WTC11 (cell line): ENCODE data around the gene CYBA. TPM values are rescaled to one million over a fixed set of nuclear protein-coding genes. Genes with fewer than 3 reads are reported as not detected.

Experiments used
- ATAC-seq: fragments of 200-7000 bp; cut with Tn5 transposase; 2 replicates; pipeline ENCODE4 v1.10.0; 2021; ENCODE audit warnings: mild to moderate bottlenecking, moderate library complexity
- CTCF ChIA-PET: fragments of 300-600 bp; sonication (Branson Sonifier 250); formaldehyde crosslinking; loops from one replicate; lab custom pipeline; 2021; ENCODE audit warnings: antibody characterized with exemption; lab: Charles Lee
- POLR2A ChIA-PET: fragments of 350-600 bp; sonication (Branson Sonifier 250); formaldehyde crosslinking; loops from one replicate; lab custom pipeline; 2021; ENCODE audit warnings: antibody characterized with exemption; lab: Charles Lee
- DNase-seq: peaks from one replicate; pipeline ENCODE4 v3.0.0; 2021; ENCODE audit warnings: low spot score
- H3K27ac Mint-ChIP-seq: 2 replicates; pipeline ENCODE4 v1.8.0; 2021; ENCODE audit warnings: mixed read lengths
- H3K27me3 Mint-ChIP-seq: 2 replicates; pipeline ENCODE4 v1.8.0; 2021; ENCODE audit warnings: low read depth, mild to moderate bottlenecking, moderate library complexity, mixed read lengths
- H3K36me3 Mint-ChIP-seq: 2 replicates; pipeline ENCODE4 v1.8.0; 2021; ENCODE audit warnings: mixed read lengths
- H3K4me1 Mint-ChIP-seq: 2 replicates; pipeline ENCODE4 v1.8.0; 2022; ENCODE audit warnings: mixed read lengths
- H3K4me3 Mint-ChIP-seq: 2 replicates; pipeline ENCODE4 v1.8.0; 2021; ENCODE audit warnings: mild to moderate bottlenecking, moderate library complexity, mixed read lengths
- H3K9me3 Mint-ChIP-seq: 2 replicates; pipeline ENCODE4 v1.8.0; 2021; ENCODE audit warnings: mixed read lengths
- CREB1 ChIP-seq: sonication (generic); formaldehyde crosslinking; IDR thresholded peaks from 2 replicates; pipeline ENCODE4 v1.8.0; 2023; ENCODE audit warnings: mild to moderate bottlenecking, missing genetic modification reagents
- ETV6 ChIP-seq: sonication (generic); formaldehyde crosslinking; IDR thresholded peaks from 2 replicates; pipeline ENCODE4 v1.8.1; 2022; ENCODE audit warnings: mild to moderate bottlenecking, missing genetic modification reagents
- FOXJ3 ChIP-seq: sonication (generic); formaldehyde crosslinking; IDR thresholded peaks from 2 replicates; pipeline ENCODE4 v1.9.0; 2021; ENCODE audit warnings: missing genetic modification reagents, mild to moderate bottlenecking, borderline replicate concordance
- GTF2I ChIP-seq: fragments of 250-450 bp; sonication (Bioruptor Pico); conservative IDR thresholded peaks from 2 replicates; pipeline ENCODE4 v1.4.0; 2021; ENCODE audit warnings: mild to moderate bottlenecking
- JUN ChIP-seq: sonication (generic); formaldehyde crosslinking; IDR thresholded peaks from 2 replicates; pipeline ENCODE4 v1.8.0; 2023; ENCODE audit warnings: mild to moderate bottlenecking, missing genetic modification reagents
- KAT7 ChIP-seq: sonication (generic); formaldehyde crosslinking; IDR thresholded peaks from 2 replicates; pipeline ENCODE4 v1.8.1; 2023; ENCODE audit warnings: missing genetic modification reagents, mild to moderate bottlenecking, borderline replicate concordance
- NFE2L1 ChIP-seq: sonication (generic); formaldehyde crosslinking; IDR thresholded peaks from 2 replicates; pipeline ENCODE4 v1.8.1; 2023; ENCODE audit warnings: missing genetic modification reagents
- NR2C2 ChIP-seq: sonication (generic); formaldehyde crosslinking; IDR thresholded peaks from 2 replicates; pipeline ENCODE4 v1.8.0; 2022; ENCODE audit warnings: mild to moderate bottlenecking, missing genetic modification reagents
- NR3C1 ChIP-seq: sonication (generic); formaldehyde crosslinking; conservative IDR thresholded peaks from 2 replicates; pipeline ENCODE4 v1.8.1; 2023; ENCODE audit warnings: low read depth, mild to moderate bottlenecking, missing genetic modification reagents
- SP1 ChIP-seq: sonication (generic); formaldehyde crosslinking; conservative IDR thresholded peaks from 2 replicates; pipeline ENCODE4 v1.8.1; 2022; ENCODE audit warnings: missing genetic modification reagents
- TEAD4 ChIP-seq: sonication (generic); formaldehyde crosslinking; IDR thresholded peaks from 2 replicates; pipeline ENCODE4 v1.8.0; 2022; ENCODE audit warnings: mild to moderate bottlenecking, missing genetic modification reagents
- ZNF138 ChIP-seq: sonication (generic); formaldehyde crosslinking; conservative IDR thresholded peaks from 2 replicates; pipeline ENCODE4 v1.8.1; 2022; ENCODE audit warnings: mild to moderate bottlenecking, moderate library complexity, missing genetic modification reagents
- ZNF263 ChIP-seq: sonication (generic); formaldehyde crosslinking; IDR thresholded peaks from 2 replicates; pipeline ENCODE4 v1.8.1; 2022; ENCODE audit warnings: low read depth, mild to moderate bottlenecking, moderate library complexity, missing genetic modification reagents
- ZNF512 ChIP-seq: sonication (generic); formaldehyde crosslinking; IDR thresholded peaks from 2 replicates; pipeline ENCODE4 v1.8.1; 2022; ENCODE audit warnings: missing genetic modification reagents, borderline replicate concordance
- ZSCAN18 ChIP-seq: fragments of 250-450 bp; sonication (Bioruptor Pico); IDR thresholded peaks from 2 replicates; pipeline ENCODE4 v2.1.2; 2022; ENCODE audit warnings: mild to moderate bottlenecking, moderate library complexity
- total RNA-seq: library from RNA; stranded (reverse); gene quantifications from 3 replicates; pipeline ENCODE4 v1.2.3, GENCODE V29; 2021
- TF ChIP-seq, protein P1 (sequence below): sonication (generic); formaldehyde crosslinking; IDR thresholded peaks from 2 replicates; pipeline ENCODE4 v1.8.1; 2023; ENCODE audit warnings: mild to moderate bottlenecking, missing genetic modification reagents
- TF ChIP-seq, protein P2 (sequence below): sonication (generic); formaldehyde crosslinking; IDR thresholded peaks from 2 replicates; pipeline ENCODE4 v1.8.0; 2022; ENCODE audit warnings: mild to moderate bottlenecking, missing genetic modification reagents
- TF ChIP-seq, protein P3 (sequence below): sonication (generic); formaldehyde crosslinking; IDR thresholded peaks from 2 replicates; pipeline ENCODE4 v1.8.1; 2022; ENCODE audit warnings: mild to moderate bottlenecking, moderate library complexity, missing genetic modification reagents
- TF ChIP-seq, protein P4 (sequence below): fragments of 250-450 bp; sonication (Bioruptor Pico); IDR thresholded peaks from 2 replicates; pipeline ENCODE4 v1.9.0; 2021; ENCODE audit warnings: mild to moderate bottlenecking, borderline replicate concordance

Gene CYBA
- total RNA-seq, 1 experiment from 2014 or later = 169 TPM

DNA sequence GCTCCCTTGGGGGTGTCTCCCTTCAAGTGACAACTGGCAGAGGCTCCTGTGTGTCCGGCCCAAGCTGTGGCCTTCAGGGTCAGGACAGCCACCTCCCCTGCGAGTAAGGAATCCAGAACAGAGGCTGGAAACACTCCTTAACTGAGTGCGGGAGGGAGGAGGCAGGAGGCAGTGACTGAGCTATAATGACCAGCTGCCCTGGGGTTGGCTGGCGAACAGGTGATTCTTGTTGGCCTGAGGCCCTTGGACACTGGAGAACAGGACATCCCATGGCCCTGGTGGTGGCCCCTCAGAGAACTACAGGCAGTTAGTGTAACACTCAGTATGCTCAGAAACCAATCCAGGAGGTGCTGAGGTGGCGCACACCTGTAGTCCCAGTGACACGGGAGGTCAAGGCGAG, 44.9 kb upstream of the CYBA start:
- Mint-ChIP-seq H3K36me3 (peaks cover 3% of the 10 kb centered on the region; the same call in 1 of the 2 replicates), H3K9me3 (no peaks in the 10 kb centered on the region), H3K4me1 (no peaks in the 10 kb centered on the region), H3K27me3 (no peaks in the 10 kb centered on the region), H3K4me3 (no peak overlapping the region), H3K27ac (no peak overlapping the region)
- ATAC-seq (no peak), DNase-seq (no peak)
- POLR2A ChIA-PET = no interaction called here
- CTCF ChIA-PET = interaction anchor here (0.6 kb wide), 1 partner anchor 77 kb away, joined by 4 read pairs; no protein-coding TSS in a partner anchor
- TF ChIP-seq, protein P1, sequence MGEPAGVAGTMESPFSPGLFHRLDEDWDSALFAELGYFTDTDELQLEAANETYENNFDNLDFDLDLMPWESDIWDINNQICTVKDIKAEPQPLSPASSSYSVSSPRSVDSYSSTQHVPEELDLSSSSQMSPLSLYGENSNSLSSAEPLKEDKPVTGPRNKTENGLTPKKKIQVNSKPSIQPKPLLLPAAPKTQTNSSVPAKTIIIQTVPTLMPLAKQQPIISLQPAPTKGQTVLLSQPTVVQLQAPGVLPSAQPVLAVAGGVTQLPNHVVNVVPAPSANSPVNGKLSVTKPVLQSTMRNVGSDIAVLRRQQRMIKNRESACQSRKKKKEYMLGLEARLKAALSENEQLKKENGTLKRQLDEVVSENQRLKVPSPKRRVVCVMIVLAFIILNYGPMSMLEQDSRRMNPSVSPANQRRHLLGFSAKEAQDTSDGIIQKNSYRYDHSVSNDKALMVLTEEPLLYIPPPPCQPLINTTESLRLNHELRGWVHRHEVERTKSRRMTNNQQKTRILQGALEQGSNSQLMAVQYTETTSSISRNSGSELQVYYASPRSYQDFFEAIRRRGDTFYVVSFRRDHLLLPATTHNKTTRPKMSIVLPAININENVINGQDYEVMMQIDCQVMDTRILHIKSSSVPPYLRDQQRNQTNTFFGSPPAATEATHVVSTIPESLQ (CRISPR knock-in tag) = no peak
- no peak for TF ChIP-seq ETV6 (CRISPR knock-in tag)
- TF ChIP-seq FOXJ3 (CRISPR knock-in tag) = no peak
- no peak for TF ChIP-seq NFE2L1 (CRISPR knock-in tag)
- no peak for TF ChIP-seq GTF2I (CRISPR knock-in tag)
- no peak for TF ChIP-seq NR2C2 (CRISPR knock-in tag)
- no peak for TF ChIP-seq SP1 (CRISPR knock-in tag)
- TF ChIP-seq, protein P2, sequence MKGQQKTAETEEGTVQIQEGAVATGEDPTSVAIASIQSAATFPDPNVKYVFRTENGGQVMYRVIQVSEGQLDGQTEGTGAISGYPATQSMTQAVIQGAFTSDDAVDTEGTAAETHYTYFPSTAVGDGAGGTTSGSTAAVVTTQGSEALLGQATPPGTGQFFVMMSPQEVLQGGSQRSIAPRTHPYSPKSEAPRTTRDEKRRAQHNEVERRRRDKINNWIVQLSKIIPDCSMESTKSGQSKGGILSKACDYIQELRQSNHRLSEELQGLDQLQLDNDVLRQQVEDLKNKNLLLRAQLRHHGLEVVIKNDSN = no peak
- no peak for TF ChIP-seq CREB1 (CRISPR knock-in tag)
- TF ChIP-seq, protein P3, sequence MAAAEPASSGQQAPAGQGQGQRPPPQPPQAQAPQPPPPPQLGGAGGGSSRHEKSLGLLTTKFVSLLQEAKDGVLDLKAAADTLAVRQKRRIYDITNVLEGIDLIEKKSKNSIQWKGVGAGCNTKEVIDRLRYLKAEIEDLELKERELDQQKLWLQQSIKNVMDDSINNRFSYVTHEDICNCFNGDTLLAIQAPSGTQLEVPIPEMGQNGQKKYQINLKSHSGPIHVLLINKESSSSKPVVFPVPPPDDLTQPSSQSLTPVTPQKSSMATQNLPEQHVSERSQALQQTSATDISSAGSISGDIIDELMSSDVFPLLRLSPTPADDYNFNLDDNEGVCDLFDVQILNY = no peak
- no peak for TF ChIP-seq ZNF138 (CRISPR knock-in tag)
- TF ChIP-seq, protein P4, sequence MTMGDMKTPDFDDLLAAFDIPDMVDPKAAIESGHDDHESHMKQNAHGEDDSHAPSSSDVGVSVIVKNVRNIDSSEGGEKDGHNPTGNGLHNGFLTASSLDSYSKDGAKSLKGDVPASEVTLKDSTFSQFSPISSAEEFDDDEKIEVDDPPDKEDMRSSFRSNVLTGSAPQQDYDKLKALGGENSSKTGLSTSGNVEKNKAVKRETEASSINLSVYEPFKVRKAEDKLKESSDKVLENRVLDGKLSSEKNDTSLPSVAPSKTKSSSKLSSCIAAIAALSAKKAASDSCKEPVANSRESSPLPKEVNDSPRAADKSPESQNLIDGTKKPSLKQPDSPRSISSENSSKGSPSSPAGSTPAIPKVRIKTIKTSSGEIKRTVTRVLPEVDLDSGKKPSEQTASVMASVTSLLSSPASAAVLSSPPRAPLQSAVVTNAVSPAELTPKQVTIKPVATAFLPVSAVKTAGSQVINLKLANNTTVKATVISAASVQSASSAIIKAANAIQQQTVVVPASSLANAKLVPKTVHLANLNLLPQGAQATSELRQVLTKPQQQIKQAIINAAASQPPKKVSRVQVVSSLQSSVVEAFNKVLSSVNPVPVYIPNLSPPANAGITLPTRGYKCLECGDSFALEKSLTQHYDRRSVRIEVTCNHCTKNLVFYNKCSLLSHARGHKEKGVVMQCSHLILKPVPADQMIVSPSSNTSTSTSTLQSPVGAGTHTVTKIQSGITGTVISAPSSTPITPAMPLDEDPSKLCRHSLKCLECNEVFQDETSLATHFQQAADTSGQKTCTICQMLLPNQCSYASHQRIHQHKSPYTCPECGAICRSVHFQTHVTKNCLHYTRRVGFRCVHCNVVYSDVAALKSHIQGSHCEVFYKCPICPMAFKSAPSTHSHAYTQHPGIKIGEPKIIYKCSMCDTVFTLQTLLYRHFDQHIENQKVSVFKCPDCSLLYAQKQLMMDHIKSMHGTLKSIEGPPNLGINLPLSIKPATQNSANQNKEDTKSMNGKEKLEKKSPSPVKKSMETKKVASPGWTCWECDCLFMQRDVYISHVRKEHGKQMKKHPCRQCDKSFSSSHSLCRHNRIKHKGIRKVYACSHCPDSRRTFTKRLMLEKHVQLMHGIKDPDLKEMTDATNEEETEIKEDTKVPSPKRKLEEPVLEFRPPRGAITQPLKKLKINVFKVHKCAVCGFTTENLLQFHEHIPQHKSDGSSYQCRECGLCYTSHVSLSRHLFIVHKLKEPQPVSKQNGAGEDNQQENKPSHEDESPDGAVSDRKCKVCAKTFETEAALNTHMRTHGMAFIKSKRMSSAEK (CRISPR knock-in tag) = no peak

- H3K36me3 Mint-ChIP-seq = peaks cover 3% of the 10 kb centered on the region; the same call in 1 of the 2 replicates
- no peak overlapping the region for H3K27ac Mint-ChIP-seq
- POLR2A ChIA-PET = no interaction called here
- no peaks in the 10 kb centered on the region for H3K9me3 Mint-ChIP-seq
- no peaks in the 10 kb centered on the region for H3K27me3 Mint-ChIP-seq
- DNase-seq = no peak
- CTCF ChIA-PET = no interaction called here
- H3K4me1 Mint-ChIP-seq = no peaks in the 10 kb centered on the region
- no peak for ATAC-seq
- H3K4me3 Mint-ChIP-seq = no peak overlapping the region
- TF ChIP-seq ZSCAN18 (CRISPR knock-in tag) (no peak), JUN (CRISPR knock-in tag) (no peak), TEAD4 (no peak), NR3C1 (no peak), ZNF263 (CRISPR knock-in tag) (no peak), KAT7 (CRISPR knock-in tag) (no peak), FOXJ3 (CRISPR knock-in tag) (no peak), ZNF512 (CRISPR knock-in tag) (no peak)
- TF ChIP-seq, protein P4 (CRISPR knock-in tag) = no peak
Observed at GRCh38 chr16:88695218-88695617, 44.4 kb upstream of the CYBA start.
